Stimulated activated CD8-positive, alpha-beta memory T cell treated with anti-CD3 and anti-CD28 coated beads, Interleukin-7, amount 100 ng/mL, for 48 hours (primary cell): ENCODE data around the gene MARF1.

Source experiments
- DNase-seq, 2 donors: peaks; one replicate each; pipeline ENCODE4 v3.0.0-alpha.2; 2020; ENCODE audit warnings: low read depth in 1 of 2; ENCODE audit errors: extremely low read depth in 1 of 2

The MARF1 gene

DNA sequence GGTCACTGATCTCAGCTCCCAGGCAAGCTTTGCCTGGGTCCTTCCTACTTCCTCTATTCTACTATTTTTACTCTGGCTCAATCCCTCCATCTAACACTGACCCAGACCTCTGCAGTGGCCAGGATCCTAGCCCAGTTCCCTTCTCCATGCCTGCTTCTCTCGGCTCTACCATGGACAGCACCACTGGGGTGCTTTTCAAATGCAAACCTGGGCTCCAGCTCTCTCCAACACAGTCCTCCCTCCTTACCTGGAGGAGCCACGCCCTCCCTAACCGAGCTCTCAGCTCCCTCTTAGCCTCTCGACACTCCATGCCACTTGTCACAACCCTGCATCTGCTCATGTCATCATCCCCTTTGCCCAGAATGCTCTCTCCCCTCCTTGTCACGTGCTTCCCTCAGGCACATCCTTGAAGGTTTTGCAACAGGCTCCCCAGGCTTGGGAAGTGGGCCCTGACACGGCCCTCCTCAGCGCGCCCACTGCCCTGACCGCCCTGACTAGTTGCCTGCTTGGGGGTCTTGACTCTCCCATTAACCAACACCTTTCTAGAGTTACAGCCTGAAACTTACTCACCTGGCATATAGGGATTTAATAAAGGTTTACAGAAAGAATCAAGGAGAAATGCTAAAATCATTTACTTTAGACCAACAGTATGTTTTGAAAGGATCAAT, 41.6 kb downstream of the MARF1 start:
- DNase-seq = no peak

- no peak for DNase-seq
These were observed 43.5 kb downstream of the MARF1 start for GRCh38 chr16:15599303-15600070.

DNA sequence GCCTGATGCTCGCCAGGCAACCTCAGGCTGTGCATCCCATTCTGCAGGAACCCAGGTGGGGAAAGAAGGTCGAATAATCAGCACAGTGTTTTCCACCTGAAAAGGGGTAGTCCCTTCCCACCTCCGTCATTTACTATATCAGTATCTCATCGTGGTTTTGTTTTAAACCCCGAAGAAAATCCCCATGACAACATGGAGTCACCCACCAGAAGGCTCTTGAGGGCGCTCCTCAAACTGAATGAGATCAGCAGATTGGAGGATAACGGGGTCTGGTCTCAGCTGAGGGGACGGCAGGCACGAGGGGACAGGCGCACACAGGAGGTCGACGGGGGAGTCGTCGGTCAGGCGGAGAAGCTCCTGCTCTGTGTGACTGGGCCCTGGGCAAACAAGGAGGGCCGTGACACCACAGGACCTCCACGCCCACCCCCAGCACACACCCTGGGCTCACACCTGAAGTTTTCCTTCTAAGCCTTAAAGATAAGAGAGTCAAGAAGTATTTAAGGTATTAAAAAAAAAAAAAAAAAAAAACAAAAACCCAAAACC, 44.2 kb downstream of the MARF1 start:
- peak in 1 of 2 donors; percentile 11 for DNase-seq

GRCh38 chr16:15597822-15598647, 44.9 kb downstream of the MARF1 start:
- DNase-seq = no peak

GRCh38 chr16:15597135-15597534, 45.8 kb downstream of the MARF1 start:
- no peak for DNase-seq

DNA sequence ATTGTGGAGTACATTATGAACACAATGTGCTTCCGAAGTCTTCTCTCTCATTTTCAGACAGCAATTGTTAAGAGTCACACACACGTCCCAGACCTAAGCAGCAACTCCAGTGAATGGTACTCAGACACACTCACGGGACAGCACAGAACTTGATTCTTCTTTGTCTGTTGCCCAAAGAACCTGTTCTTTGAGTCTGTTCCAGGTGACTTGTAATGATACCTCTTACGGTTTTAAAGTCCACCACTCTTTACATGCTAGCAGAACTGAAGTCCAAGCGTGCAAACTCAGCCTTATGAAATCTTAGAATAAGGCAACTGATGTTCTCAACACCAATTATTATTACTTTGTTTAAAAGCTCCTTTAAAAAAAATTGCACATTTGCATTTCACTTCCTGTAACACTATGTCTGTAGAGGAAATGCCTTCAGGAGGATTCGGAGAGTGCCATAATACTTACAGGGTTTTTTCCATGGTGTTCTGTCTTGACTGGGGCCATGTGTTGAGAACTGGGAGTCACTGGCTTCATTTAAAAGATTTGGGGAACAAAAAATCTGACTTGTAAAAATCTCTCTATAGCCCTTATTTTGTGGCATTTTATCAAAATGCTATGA, 48.1 kb downstream of the MARF1 start:
- DNase-seq = no peak

DNA sequence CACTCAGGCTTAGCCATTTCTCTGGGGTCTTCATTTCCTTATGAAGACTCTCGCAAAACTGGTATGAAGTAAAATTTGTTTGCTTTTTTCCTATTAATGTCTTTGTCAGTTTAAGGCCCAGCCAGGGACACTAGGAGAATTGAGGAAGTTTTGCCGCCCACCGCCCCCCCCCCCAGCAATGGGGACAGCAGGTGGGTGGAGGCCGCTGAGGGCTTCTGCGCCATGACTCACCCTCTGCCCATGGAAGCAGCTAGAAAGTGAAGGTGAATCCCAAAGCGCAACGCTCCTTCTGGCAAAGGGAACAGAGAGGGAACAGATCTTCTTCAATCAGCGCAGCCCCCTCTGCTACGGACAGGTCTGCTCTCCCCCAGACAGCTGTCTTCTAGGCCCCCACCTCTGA, 49.7 kb downstream of the MARF1 start:
- no peak for DNase-seq

DNA sequence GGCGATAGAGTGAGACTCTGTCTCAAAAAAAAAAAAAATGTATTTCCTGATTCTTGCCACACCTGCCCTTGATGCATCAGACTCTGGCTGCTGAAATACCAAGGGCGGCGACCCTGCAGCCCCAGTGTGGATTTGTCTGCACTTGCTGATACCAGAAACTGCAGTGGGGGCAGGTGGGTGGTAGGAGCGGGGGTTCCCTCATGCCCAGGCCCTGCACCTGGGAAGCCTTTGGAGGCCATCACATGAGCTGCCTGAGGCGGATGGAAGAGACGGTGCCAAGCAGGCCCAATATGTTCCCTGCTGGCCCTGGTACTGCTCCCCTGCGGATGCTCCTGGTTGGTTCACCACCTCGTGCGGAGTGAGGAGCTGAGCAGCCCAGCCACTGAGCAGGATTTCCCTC, 50.6 kb downstream of the MARF1 start:
- no peak for DNase-seq

- DNase-seq = no peak
These were observed 55.7 kb downstream of the MARF1 start for GRCh38 chr16:15587152-15587825.

- DNase-seq = no peak
These were observed 56.2 kb downstream of the MARF1 start for GRCh38 chr16:15586716-15587115.

DNA sequence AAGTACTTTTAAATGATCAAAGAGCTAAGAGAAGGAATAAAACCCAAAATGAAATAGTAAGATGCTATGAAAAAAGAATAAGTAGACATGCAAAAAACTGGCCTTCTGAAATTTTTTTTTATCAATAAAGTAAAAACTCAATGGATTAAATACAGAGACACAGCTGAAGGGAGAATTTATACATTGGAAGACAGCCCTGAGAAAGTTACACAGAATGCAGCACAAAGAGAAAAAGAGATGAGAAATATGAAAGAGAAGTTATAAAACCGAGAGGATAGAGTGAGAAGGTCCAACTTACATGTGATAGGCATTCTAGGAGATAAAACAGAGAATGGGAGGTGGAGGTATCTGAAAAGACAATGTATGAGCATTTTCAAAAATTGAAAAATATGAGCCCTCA, 57.0 kb downstream of the MARF1 start:
- DNase-seq = no peak

- no peak for DNase-seq
These were observed 59.4 kb downstream of the MARF1 start for GRCh38 chr16:15583526-15583925.

DNA sequence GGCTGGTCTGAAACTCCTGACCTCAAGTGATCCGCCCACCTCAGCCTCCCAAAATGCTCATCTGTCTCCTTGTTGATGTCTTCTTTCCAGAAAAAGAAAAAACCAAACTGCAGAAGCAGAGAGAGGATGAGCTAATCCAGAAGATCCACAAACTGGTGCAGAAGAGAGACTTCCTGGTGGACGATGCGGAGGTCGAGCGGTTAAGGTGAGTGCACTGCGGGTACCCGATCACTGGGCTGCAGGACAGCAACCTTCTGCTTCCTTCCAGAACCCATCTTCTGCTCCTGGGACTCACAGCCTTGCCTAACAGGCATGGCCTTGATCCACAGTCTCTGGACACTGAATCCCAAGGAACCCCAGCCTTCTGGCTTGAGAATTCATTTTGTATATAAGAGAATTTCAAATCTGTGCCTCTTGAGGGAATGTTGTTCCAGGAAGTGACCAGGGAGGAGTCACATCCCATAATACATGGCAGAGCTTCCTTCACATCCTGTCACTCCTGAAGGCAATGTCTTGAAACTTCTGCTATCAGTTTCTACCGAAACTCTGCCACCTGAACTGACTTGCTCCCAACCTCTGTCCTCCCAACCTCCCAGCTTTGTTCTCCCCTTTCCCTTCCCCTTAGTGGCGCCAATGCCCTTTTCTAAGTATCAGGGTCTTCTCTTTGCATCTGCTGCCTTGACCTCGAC, 61.7 kb downstream of the MARF1 start:
- no peak for DNase-seq

- no peak for DNase-seq
These were observed 64.1 kb downstream of the MARF1 start for GRCh38 chr16:15578824-15579223.

GRCh38 chr16:15576960-15577958, 65.7 kb downstream of the MARF1 start:
- no peak for DNase-seq

DNA sequence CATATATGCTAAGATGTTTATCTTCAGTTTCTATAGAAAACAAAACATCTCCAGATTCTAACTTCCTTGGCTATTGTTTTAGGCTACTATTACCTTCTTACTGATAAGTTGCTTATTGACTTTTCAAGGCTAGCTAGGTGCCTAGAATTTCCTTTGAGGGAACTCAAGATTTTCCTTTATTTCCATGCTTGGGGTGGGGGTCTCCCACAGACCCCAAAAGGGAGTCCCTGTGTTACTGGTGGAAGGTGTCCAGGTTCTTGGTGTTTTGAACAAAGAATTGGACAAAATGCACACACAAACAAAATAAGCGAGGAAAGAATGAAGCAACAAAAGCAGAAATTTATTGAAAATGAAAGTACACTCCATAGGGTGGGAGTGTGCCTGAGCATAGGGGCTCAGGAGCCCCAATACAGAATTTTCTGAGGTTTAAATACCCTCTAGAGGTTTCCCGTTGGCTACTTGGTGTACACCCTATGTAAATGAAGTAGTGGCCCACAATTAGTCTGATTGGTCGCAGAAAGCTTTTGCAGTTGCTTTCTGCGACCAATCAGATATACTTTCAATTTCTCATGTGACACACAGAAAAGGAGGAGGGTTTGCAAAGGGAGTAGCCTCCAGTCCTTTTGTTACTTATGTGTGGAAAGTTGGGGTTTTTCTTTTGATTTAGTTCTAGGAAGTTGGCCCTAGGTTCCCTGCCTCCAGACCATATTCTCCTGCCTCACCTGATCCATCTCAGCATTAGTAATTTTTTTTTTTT, 67.5 kb downstream of the MARF1 start:
- DNase-seq = no peak

DNA sequence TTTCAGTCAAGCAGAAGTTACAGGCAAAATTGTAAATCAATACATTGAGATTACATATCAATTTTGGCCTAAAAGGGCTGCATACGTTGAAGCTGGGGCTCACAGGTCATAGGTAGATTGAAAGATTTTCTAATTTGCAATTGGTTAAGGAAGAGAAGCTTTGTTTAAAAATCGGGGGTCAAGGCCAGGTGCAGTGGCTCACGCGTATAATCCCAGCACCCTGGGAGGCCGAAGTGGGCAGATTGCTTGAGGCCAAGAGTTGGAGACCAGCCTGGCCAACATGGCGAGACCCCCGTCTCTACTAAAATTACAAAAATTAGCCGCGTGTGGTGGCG, 68.4 kb downstream of the MARF1 start:
- no peak for DNase-seq
